H1 (cell line): Measurements from ENCODE around the gene MMD. TPM values are rescaled to one million over a fixed set of nuclear protein-coding genes. Genes with fewer than 3 reads are reported as not detected.

ENCODE experiments used
- BRCA1 ChIP-seq: IDR thresholded peaks from 2 replicates; pipeline ENCODE4 v1.6.1; 2012; ENCODE audit warnings: low read depth, low read length, improper control_type of control experiment
- CHD7 ChIP-seq: fragments of 300-600 bp; sonication (generic); IDR thresholded peaks from 2 replicates; pipeline ENCODE4 v1.7.1; 2012; ENCODE audit warnings: low read length, moderate library complexity, mild to moderate bottlenecking, inconsistent platforms; ENCODE audit not compliant: insufficient replicate concordance
- MAFK ChIP-seq: IDR thresholded peaks from 2 replicates; pipeline ENCODE4 v1.6.1; 2012; ENCODE audit warnings: low read depth, mild to moderate bottlenecking, improper control_type of control experiment, low read length
- NRF1 ChIP-seq: IDR thresholded peaks from 2 replicates; pipeline ENCODE4 v1.6.1; 2011; ENCODE audit warnings: mild to moderate bottlenecking, low read depth, low read length, improper control_type of control experiment
- POLR2AphosphoS5 ChIP-seq: IDR thresholded peaks from 2 replicates; pipeline ENCODE4 v1.6.1; 2011; ENCODE audit warnings: low read depth, low read length
- SIRT6 ChIP-seq: IDR thresholded peaks from one replicate; pipeline ENCODE4 v1.7.1; 2012; ENCODE audit warnings: low read length, inconsistent platforms
- SIX5 ChIP-seq: IDR thresholded peaks from 2 replicates; pipeline ENCODE4 v1.6.1; 2011; ENCODE audit warnings: mild to moderate bottlenecking, low read depth, low read length
- SP4 ChIP-seq: IDR thresholded peaks from 2 replicates; pipeline ENCODE4 v1.6.1; 2012; ENCODE audit warnings: low read length, inconsistent platforms
- SUZ12 ChIP-seq: fragments of 200-600 bp; sonication (generic); IDR thresholded peaks from 2 replicates; pipeline ENCODE4 v1.6.1; 2012; ENCODE audit warnings: mild to moderate bottlenecking, inconsistent platforms, low read length, moderate library complexity, mixed read lengths
- TAF1 ChIP-seq: IDR thresholded peaks from 2 replicates; pipeline ENCODE4 v1.6.1; 2011; ENCODE audit warnings: mild to moderate bottlenecking, low read depth, low read length
- polyA plus RNA-seq, 7 experiments: library from polyadenylated mRNA; depleted of rRNA in 3 of 7; stranded (reverse) in 5 of 7; unstranded in 2 of 7; fragments of >200 nt in 5 of 7; fragments of 200-250 nt in 2 of 7; gene quantifications; 1 replicate in 5 of 7; 2 replicates in 1 of 7; 4 replicates in 1 of 7; pipeline versions ENCODE4 v1.2.1 to v1.2.3, GENCODE V29; 2011 to 2013; ENCODE audit warnings: missing spikeins in 2 of 7, mixed read lengths in 2 of 7
- total RNA-seq: library from RNA; stranded (reverse); fragmentation: NEBNext Ultra II Directional; extraction: Animal tissue kit (Norgen Biotek cat#: 25700); gene quantifications from 2 replicates; pipeline ENCODE4 v1.2.1, GENCODE V29; 2021

The MMD gene
- total and polyA plus RNA-seq, 2 of the 8 experiments (the other 6 are each of a cell fraction or from before 2014, with no cell fraction given), result 28.2 to 37.8 TPM

GRCh38 chr17:55360971-55361370, 60.7 kb downstream of the MMD start (continued):
- no peak for TF ChIP-seq CHD7
- TF ChIP-seq SP4, result no peak
- TF ChIP-seq SUZ12, result no peak
- TF ChIP-seq BRCA1, result no peak
- TF ChIP-seq SIX5, result no peak
- TF ChIP-seq TAF1, result no peak
- TF ChIP-seq NRF1, result no peak
- TF ChIP-seq POLR2AphosphoS5, result no peak
- no peak for TF ChIP-seq MAFK
- no peak for TF ChIP-seq SIRT6
